OCI-LY3 (cell line): Measurements from ENCODE around the gene CTNNA3.

Experiments
- EZH2phosphoT487 ChIP-seq: fragments of 200-600 bp; shearing (Covaris generic); IDR thresholded peaks from 2 replicates; pipeline ENCODE4 v1.6.1; 2018; ENCODE audit warnings: antibody characterized with exemption, mixed run types, low read depth
- TF ChIP-seq, protein P1 (sequence below): fragments of 200-600, 300-600 bp; sonication (generic); IDR thresholded peaks from 2 replicates; pipeline ENCODE4 v1.5.1; 2014; ENCODE audit warnings: antibody characterized with exemption, low read length, low read depth

DNA sequence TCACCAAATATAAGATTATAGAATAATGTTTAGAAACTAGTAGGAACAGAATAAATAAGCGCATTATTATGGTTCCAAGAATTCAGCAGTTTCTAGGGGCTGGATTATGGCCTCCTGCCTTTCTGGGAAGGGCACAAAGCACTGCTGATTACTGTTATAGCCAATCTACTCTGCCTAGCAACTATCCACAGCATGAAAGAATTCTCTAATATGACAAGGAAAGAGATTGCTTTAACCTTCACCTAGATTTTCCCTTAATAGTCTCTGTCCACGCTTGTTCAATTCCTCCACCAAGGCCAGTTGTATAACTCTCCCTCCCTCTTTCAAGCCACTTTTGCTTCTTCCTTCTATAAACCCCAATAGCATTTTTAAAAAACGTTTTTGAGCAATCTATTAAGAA, 1803.7 kb downstream of the CTNNA3 start:
- TF ChIP-seq, protein P1, sequence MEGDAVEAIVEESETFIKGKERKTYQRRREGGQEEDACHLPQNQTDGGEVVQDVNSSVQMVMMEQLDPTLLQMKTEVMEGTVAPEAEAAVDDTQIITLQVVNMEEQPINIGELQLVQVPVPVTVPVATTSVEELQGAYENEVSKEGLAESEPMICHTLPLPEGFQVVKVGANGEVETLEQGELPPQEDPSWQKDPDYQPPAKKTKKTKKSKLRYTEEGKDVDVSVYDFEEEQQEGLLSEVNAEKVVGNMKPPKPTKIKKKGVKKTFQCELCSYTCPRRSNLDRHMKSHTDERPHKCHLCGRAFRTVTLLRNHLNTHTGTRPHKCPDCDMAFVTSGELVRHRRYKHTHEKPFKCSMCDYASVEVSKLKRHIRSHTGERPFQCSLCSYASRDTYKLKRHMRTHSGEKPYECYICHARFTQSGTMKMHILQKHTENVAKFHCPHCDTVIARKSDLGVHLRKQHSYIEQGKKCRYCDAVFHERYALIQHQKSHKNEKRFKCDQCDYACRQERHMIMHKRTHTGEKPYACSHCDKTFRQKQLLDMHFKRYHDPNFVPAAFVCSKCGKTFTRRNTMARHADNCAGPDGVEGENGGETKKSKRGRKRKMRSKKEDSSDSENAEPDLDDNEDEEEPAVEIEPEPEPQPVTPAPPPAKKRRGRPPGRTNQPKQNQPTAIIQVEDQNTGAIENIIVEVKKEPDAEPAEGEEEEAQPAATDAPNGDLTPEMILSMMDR, result no peak
- TF ChIP-seq EZH2phosphoT487, result no peak
